HG03066 (cell line): ENCODE data around the gene STARD13.

Experiments used
- ATAC-seq: cut with Tn5 transposase; IDR thresholded peaks from one replicate; pipeline ENCODE4 v1.9.1; 2021; ENCODE audit warnings: low read depth; ENCODE audit not compliant: unreplicated experiment

The STARD13 gene

GRCh38 chr13:33101835-33102234 lies 183.7 kb downstream of the STARD13 start:
- no peak for ATAC-seq

- ATAC-seq: no peak
Observed at GRCh38 chr13:33100886-33101285, 184.7 kb downstream of the STARD13 start.

DNA sequence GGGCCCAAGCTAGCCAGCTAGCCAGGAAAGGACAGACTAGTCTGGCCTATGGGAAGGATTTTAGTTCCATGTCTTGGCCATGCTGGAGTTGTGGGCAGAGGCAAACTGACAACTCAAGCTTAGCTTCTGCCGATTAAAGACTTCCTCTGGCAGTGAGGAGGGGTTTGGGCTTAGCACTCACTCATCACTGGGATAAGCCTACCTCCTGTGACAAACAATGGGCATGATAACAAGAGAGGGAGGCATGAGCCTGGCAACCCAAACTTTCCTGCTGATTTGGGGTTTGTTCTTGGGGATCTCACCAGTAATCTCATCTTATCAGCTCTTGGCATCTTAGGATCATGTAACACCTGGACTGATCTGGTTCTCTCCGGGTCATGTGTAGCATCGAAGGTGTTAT lies 185.7 kb downstream of the STARD13 start:
- no peak for ATAC-seq

- no peak for ATAC-seq
Observed at GRCh38 chr13:33096886-33097605, 188.5 kb downstream of the STARD13 start.

GRCh38 chr13:33092073-33092987 lies 193.2 kb downstream of the STARD13 start:
- no peak for ATAC-seq

DNA sequence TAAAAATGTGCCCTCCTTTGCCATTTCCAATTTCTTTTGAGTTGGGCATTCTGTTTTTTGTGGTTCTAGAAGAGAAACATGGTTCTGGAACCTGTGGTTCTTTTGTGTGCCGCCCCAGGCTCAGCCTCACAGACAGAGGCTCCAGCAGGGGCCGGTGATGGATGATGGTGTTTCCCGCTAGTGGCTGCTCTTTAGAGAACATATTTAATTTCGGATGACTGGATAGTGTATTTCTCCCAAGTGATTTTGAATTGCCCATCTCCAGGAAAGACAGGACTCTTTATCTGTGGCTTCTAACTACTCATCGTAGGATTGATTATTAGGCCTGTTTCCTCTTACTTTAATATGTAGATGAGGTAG lies 194.2 kb downstream of the STARD13 start:
- no peak for ATAC-seq

- ATAC-seq: no peak
Observed at GRCh38 chr13:33090755-33091414, 194.7 kb downstream of the STARD13 start.

- ATAC-seq: no peak
Observed at GRCh38 chr13:33089311-33089710, 196.2 kb downstream of the STARD13 start.

GRCh38 chr13:33087790-33088189 lies 197.8 kb downstream of the STARD13 start:
- no peak for ATAC-seq

DNA sequence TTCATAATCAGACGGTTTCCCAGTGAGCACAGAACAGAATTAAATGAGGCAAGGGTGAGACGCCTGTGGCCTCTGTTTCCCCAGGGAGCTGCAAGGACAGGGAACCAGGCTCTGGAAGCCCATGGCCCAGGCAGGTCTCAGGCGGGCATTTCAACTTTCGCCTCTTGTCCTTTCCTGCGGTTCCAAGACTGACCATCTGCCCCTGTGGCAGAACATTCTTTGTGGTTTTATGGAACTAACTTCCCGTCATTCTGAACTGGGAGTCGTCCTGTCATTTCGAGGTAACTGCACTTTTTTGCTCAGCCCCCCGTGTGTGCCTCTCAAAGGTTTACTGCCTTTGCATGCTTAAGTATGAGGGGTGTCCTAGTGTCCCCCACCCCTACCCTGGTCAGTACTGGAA lies 198.5 kb downstream of the STARD13 start:
- ATAC-seq: no peak

DNA sequence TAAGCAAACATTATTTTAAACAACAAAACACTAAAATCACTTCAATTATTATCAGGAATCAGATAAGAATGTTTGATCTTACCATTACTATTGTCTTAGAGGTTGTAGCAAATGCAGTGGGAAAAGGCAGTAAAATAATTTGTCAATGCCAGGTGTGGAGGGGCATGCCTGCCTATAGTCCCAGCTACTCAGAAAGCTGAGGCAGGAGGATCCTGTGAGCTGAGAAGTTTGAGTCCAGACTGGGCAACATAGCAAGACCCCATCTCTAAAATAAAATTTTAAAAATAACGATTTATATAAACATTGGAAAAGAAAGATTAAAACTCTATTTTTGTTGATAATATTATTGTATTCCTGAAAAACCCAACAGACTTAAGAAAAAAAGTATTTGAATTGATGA lies 202.5 kb downstream of the STARD13 start:
- ATAC-seq: no peak

- no peak for ATAC-seq
Observed at GRCh38 chr13:33081666-33082065, 203.9 kb downstream of the STARD13 start.

DNA sequence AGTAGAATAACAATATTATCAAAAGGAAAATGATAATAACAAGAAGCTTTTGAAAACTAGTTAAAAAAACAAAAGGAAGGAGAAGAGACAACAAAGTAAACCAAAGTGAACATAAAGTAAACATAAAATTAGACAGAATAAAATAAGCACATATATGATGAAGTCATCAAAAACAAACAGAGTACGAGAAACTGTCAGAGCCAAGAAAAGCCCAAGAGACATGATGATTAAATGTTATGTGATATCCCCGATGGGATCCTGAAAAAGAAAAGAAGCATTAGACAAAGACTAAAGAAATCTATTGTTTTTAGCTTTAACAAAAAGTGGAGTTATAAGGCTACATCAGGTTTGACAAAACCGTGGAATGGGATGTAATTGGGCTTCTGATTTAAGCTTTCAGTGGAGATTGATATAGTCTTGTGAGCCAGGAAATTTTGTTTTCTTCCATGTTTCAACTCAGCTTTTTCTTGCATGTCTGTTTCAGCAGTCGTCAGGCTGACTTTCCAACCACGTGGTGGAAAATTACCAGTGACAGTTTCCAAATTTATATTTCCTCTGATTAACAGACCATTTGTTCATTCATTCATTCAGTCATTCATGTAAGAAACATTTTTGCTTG lies 204.5 kb downstream of the STARD13 start:
- ATAC-seq: no peak

GRCh38 chr13:33079960-33080359 lies 205.6 kb downstream of the STARD13 start:
- ATAC-seq: no peak

DNA sequence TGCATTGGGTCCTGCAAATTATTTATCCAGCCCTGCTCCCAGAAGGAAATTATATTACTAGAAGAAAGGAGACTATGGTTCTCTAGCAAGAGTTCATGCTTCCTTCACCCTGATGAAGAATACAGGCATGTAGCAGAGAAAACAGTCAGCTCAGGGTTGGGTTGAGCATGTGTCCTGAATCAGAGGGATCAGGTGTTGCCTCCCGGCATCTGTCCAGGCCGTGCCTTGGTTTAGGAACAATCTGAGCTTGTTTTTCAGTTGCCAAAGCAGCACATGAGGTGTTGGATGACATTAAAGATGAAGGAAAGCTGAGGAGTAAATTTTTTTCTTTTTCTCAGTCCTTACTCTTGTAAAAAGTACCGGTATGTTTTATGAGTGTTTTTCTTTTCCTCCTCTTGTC lies 207.3 kb downstream of the STARD13 start:
- no peak for ATAC-seq

DNA sequence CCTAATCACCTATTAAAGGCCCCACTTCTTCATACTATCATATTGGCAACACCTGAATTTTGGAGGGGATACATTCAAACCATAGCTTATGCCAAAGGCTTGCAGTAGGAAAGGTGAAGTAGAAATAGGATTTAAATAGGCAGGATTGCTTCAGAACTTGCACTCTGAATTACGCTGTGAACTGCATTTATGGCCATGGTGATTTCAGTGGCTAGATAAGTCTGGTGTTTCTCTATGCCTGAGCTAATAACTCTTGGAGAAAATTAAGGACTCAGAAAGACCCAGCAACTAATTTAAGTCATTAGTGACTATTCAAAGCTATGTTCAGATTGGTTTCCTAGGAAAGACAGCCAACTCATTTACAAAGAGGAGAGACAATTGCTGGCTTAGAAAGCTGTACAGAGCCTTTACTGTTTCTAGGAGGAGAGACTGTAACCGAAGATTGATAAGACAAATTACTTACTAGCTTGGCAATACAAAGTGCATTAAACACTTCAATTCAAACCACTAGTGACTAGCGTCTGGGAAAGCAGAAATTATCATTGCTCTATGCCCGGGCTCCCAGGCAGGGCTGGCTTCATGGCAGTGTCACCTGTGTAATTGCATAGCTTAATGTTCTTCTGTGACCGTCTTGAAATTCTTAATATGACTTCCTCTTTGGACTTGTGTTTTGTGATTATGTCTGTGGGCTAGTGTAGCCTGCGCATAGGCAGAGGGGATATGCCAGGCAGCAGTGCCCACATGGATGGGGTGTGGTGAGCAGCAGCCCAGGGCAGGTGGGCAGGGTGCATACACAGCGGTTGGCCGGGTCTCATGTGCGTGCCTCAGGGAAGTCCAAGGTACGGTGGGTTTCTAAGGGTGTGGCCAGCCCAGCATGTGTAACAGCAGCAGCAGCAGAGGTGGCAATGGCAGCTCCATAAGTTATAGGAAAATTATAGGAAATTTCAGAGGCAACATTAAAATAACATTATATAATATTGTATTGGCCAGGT lies 209.3 kb downstream of the STARD13 start:
- ATAC-seq: no peak

GRCh38 chr13:33073338-33073737 lies 212.2 kb downstream of the STARD13 start:
- ATAC-seq: no peak

- no peak for ATAC-seq
Observed at GRCh38 chr13:33072759-33073158, 212.8 kb downstream of the STARD13 start.

DNA sequence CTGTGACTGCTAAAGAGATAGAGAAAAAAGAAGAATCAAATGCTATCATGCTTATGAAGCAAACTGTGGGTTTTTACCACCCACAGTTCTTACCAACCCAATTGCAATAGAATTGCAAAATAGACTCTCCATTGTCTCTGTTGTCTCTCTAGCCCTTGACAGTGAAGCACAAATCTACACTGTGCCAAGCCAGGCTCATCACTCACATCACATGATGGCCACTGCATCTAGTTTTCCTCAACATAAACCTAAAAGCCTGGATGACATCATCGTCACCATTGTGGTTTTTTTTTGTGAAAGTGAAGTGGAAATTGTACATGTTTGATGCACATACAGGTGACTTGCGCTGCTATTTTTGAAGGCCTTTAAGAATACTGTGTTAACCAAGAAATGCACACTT lies 213.3 kb downstream of the STARD13 start:
- ATAC-seq: no peak

GRCh38 chr13:33070713-33071112 lies 214.8 kb downstream of the STARD13 start:
- no peak for ATAC-seq
